Pancreas (tissue), 10 donors: ENCODE data around the gene MAML3. TPM values are rescaled to one million over a fixed set of nuclear protein-coding genes. Genes with fewer than 3 reads are reported as not detected.

Experiments used
- ATAC-seq, 4 donors: fragments of 200-7000 bp; cut with Tn5 transposase; one replicate each; pipeline versions ENCODE4 v1.8.0 to v1.9.1; 2020; ENCODE audit warnings: mild to moderate bottlenecking in 4 of 4, moderate library complexity in 4 of 4
- DNase-seq, 6 donors: peaks; one replicate each; pipeline ENCODE4 v3.0.0-alpha.2; 2020
- FAIRE-seq: peaks from 2 replicates; lab custom pipeline; 2012; peaks lifted over from hg19 to GRCh38; lab: Jason Lieb, UNC
- H3K27ac ChIP-seq, 4 donors: fragments of 200-600 bp; sonication (generic); 1 replicate in 3 of 4; 2 replicates in 1 of 4; pipeline versions ENCODE4 v1.5.0 to v1.8.0; 2020
- H3K27me3 ChIP-seq, 4 donors: fragments of 200-600 bp; one replicate each; pipeline ENCODE4 v1.8.0; 2021
- H3K36me3 ChIP-seq, 3 donors: fragments of 200-600 bp; sonication (generic) in 1 of 3; one replicate each; pipeline versions ENCODE4 v1.5.0 to v1.8.0; 2020 to 2021
- H3K4me1 ChIP-seq, 3 donors: fragments of 200-600 bp; one replicate each; pipeline ENCODE4 v1.8.0; 2021
- H3K4me3 ChIP-seq, 4 donors: fragments of 200-600 bp; sonication (generic) in 2 of 4; one replicate each; pipeline versions ENCODE4 v1.5.0 to v1.8.0; 2020 to 2021
- H3K9me3 ChIP-seq, 4 donors: fragments of 200-600 bp; one replicate each; pipeline ENCODE4 v1.8.0; 2021
- WGBS, 2 donors: extraction: QIAGEN DNeasy Blood & Tissue Kit; methylation state at CpG; one replicate each; pipeline ENCODE4 v1.1.7; 2013; 5-methylcytosine and 5-hydroxymethylcytosine counted together
- intact Hi-C, 3 donors: fragments of 100-400 bp; cut with DNase I; formaldehyde crosslinking; loops; one replicate each; pipeline versions ENCODE4 v1.11.1 to v1.14.2; 2022
- polyA plus RNA-seq, 2 donors: library from polyadenylated mRNA; stranded (reverse); fragments of 200-250 nt; gene quantifications; one replicate each; pipeline ENCODE4 v1.2.3, GENCODE V29; 2013
- total RNA-seq, 6 donors: library from RNA; stranded (reverse); fragmentation: NEBNext Ultra II Directional in 4 of 6; extraction: Animal tissue kit (Norgen Biotek cat#: 25700) in 4 of 6; gene quantifications; one replicate each; pipeline versions ENCODE4 v1.2.1 to v1.2.4, GENCODE V29; 2021 to 2023
- TF ChIP-seq, protein P1 (sequence below), 4 donors: fragments of 200-600 bp; sonication (generic) in 3 of 4; IDR thresholded peaks; one replicate each; pipeline versions ENCODE4 v1.5.0 to v1.8.0; 2021; ENCODE audit warnings: antibody characterized with exemption in 4 of 4
- donor health status: healthy with polysubstance abuse.
- donor health status: DM: no; HTN: no; CAD: no; lungs with moderate emphysema.
- donor health status: DM: no; HTN: no; CAD: no.
- donor health status: control.
- donor health status: control.
- donor health status: Bipolar disorder and iron deficiency.
- donor health status: DM: yes; HTN: yes; CAD: no.
- donor health status: DM: no; HTN: no; CAD: no.
- donor health status: DM: no; HTN: no; CAD: no.
- donor health status: DM: yes; HTN: yes; CAD: no.

Gene MAML3
- total and polyA plus RNA-seq, 8 donors = 3.8 to 8.9 (median 5.9) TPM

DNA sequence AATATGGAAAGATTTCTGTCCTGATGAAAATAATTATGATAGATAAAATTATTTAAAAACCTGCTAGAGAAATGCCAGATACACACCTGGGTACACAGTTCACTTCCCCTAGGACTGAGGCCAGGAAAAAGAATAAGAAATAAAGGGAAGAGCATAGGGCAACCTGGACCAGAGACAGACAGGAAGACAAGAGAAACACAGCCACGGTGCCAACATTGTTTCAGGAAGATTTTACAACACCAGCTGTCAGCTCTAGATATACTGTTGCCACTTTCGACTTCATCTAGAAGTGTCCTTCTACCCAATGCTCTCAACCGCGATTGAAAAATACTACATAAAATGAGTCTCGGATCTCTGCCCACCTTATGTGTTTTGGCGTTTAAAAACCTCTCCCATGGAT lies 128.5 kb downstream of the MAML3 start:
- Histone ChIP-seq H3K4me1 (peaks cover 13 to 25% (median 17%) of the 10 kb centered on the region in 3 donors), H3K9me3 (no peaks in the 10 kb centered on the region), H3K27ac (no peak overlapping the region), H3K4me3 (no peak overlapping the region), H3K36me3 (no peaks in the 10 kb centered on the region), H3K27me3 (no peaks in the 10 kb centered on the region)
- DNase-seq (no peak), ATAC-seq (no peak), FAIRE-seq (no peak)
- TF ChIP-seq, protein P1, sequence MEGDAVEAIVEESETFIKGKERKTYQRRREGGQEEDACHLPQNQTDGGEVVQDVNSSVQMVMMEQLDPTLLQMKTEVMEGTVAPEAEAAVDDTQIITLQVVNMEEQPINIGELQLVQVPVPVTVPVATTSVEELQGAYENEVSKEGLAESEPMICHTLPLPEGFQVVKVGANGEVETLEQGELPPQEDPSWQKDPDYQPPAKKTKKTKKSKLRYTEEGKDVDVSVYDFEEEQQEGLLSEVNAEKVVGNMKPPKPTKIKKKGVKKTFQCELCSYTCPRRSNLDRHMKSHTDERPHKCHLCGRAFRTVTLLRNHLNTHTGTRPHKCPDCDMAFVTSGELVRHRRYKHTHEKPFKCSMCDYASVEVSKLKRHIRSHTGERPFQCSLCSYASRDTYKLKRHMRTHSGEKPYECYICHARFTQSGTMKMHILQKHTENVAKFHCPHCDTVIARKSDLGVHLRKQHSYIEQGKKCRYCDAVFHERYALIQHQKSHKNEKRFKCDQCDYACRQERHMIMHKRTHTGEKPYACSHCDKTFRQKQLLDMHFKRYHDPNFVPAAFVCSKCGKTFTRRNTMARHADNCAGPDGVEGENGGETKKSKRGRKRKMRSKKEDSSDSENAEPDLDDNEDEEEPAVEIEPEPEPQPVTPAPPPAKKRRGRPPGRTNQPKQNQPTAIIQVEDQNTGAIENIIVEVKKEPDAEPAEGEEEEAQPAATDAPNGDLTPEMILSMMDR (IDR thresholded peaks at IDR 0.05) = no peak
- intact Hi-C loops = no loop called here
- WGBS, 2 donors = 47 to 65% methylated on average over 6 of the region's 6 CpGs

DNA sequence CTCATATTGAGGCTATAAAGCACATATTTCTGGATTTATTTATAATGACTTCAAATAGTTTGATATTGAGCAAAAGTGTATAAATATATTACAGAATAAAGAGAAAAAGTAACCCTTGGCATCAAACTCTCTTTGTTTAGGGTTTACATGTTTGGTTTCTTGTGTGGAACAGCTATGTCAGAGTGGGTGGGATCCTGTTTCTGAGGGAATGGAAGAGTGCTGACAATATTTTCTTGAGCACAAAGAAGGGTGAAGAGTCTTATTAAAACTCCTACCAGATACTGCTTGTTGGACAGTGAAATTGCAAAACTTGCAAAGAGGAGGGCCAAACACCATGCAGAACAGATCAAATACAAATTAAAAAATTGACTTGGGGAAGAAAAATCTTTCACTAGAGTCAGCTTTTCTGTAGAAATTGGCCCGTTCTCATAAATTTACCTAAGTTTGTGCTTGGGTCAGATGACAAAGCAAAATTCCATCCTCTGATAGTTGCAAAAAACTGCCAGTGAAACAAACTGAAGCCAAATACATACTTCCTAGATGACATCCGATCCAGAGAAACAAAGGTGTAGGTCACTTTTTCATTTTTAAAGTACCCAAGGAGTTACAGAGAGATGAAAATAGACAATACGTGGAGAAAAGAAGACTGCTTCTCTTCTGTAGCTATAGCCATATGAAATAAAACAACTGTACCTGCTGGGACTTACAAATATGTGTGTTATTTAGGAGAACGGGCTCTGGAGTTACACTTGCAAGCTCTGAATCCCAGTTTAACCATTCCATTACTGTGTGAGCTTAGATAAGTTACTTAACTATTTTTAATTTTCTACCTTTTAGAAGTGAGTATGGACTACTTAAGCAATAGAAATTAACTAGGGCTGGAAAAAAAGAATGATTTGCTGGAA lies 133.3 kb downstream of the MAML3 start:
- peaks cover 34 to 47% (median 45%) of the 10 kb centered on the region in 3 donors for H3K4me1 ChIP-seq
- intact Hi-C loops = no loop called here
- no peak for FAIRE-seq
- no peaks in the 10 kb centered on the region for H3K27me3 ChIP-seq
- no peak overlapping the region for H3K4me3 ChIP-seq
- DNase-seq = no peak
- H3K36me3 ChIP-seq = no peaks in the 10 kb centered on the region
- peak overlapping the region; percentile 25 to 87 (median 74) for H3K27ac ChIP-seq
- TF ChIP-seq, protein P1 (IDR thresholded peaks at IDR 0.05) = no peak
- H3K9me3 ChIP-seq = no peaks in the 10 kb centered on the region
- ATAC-seq = peak; percentile 55 to 65 (median 59)
- 8 to 9% methylated on average over 4 of the region's 4 CpGs for WGBS, 2 donors

DNA sequence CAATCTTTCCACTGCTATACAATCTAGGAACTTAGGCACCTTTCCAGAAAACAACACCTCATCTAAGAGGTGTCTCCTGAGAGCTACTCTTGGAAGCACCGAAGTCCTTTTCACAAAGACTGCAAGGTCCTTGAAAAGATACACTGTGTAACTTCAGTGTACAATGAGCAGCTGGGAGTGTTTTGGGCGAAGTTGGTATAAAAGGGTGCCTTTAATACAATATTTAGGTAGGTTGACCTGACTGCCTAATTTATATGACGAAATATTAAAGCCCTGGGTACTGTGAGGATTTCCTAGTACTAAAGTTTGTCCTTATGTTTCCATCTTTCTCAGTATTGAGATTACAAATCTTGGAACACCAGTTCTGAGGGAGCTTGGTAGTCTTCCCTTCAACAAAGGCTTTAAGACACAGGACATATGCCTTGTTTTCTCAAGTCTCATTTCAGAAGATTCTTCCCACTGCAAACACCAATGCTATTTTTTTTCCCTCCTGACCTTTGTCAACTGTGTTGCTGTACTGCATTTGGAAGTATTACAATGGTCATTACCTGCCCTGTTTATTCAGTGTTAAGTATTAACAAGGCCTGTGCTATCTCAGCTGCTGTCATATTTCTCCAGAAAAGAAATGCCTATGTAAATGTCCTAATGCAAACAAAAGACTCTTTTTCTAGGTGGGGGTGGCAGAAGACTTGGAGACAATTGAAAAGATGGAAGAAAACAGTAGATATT lies 134.2 kb downstream of the MAML3 start:
- peaks cover 34 to 45% (median 41%) of the 10 kb centered on the region in 3 donors for H3K4me1 ChIP-seq
- no peaks in the 10 kb centered on the region for H3K9me3 ChIP-seq
- intact Hi-C loops = no loop called here
- TF ChIP-seq, protein P1 (IDR thresholded peaks at IDR 0.05) = no peak
- 19% methylated on average over 3 of the region's 3 CpGs for WGBS, 2 donors
- peak in 2 of 6 donors; percentile 30 to 34 for DNase-seq
- FAIRE-seq = peak; percentile 90
- no peak overlapping the region for H3K4me3 ChIP-seq
- H3K36me3 ChIP-seq = no peaks in the 10 kb centered on the region
- peak overlapping the region; percentile 25 to 87 (median 74) for H3K27ac ChIP-seq
- H3K27me3 ChIP-seq = no peaks in the 10 kb centered on the region
- ATAC-seq = peak; percentile 96 to 97 (median 96)

DNA sequence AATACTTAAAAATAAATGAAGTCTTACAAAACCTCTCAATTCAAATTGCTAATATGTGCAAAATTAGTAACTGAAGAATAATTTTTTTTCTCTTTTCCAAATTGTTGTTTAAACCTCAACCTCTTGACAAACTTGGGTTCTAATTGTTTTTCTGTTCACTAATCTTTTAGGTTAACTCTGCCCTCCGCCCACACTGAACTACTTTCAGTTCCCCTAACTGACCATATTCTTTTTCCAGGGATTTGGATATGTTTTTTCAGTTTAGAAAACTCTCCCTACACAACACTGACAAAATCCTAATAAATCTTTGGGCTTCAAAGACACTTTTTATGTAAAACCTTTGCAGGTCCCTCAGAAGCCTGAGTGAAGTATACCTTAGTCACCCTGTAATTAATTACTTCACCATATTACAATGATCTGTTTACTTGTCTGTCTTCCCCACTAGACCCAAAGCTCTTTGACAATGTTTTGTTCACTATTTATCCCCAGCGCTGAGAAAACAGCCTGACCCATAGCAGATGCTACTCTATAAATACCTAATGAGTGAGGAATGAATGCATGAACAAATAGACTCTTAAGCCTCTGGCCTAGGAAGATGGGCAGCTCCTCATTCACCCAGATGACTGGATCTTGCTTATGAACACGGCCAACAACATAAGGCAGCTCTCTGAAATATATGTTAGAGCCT lies 134.9 kb downstream of the MAML3 start:
- H3K9me3 ChIP-seq = no peaks in the 10 kb centered on the region
- intact Hi-C loops = no loop called here
- no peaks in the 10 kb centered on the region for H3K27me3 ChIP-seq
- peak; percentile 18 to 52 (median 33) for ATAC-seq
- 29 to 51% methylated on average over 3 of the region's 3 CpGs for WGBS, 2 donors
- peak overlapping the region; percentile 14 to 87 (median 74) for H3K27ac ChIP-seq
- no peak overlapping the region for H3K4me3 ChIP-seq
- H3K36me3 ChIP-seq = no peaks in the 10 kb centered on the region
- peaks cover 34 to 45% (median 41%) of the 10 kb centered on the region in 3 donors for H3K4me1 ChIP-seq
- no peak for DNase-seq
- TF ChIP-seq, protein P1 (IDR thresholded peaks at IDR 0.05) = no peak
- no peak for FAIRE-seq
